Measurements from ENCODE around the gene HLA-B.

The HLA-B gene

DNA sequence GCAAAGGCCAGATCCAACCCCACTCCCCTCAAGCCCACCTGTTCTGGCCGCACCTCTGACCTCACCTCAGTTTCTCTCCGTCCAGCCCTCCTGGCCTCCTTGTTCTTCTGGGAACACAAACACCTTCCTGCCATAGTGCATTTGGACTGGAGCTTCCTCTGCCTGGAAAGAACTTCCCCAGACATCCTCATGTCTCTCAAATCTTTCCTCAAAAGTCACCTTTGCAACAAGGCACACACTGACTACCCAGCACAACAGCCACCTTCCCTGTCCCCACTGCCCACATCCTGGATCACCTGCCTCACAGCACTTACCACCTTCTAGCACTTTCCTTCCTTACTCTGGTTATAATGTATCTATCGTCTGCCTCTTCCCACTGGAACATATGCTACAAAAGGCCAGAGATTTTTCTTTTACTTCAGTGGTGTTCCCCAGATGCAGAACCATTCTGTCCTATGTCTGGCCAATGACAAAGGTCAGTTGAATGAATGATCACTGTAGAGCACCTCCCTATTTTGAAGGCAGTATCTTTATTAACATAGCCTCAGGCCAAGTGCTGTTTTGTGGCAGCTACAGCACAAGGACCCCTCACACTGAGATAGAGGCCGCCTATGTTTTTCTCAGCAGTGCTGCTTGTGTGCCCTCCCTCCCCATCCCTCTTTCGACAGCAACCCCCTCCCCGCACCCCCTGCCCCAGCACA is 4.1 kb downstream of the HLA-B start:
- DNase-seq, result no peak
- H3K4me1 ChIP-seq (ENCODE audit: low read length), result no peaks in the 10 kb centered on the region
- H3K27ac ChIP-seq (ENCODE audit: low read length), result no peak overlapping the region
- H3K4me2 ChIP-seq (ENCODE audit: low read depth, low read length), result no peak overlapping the region
- H3K79me2 ChIP-seq (ENCODE audit: low read length), result peaks cover 10% of the 10 kb centered on the region
- H3F3A ChIP-seq (ENCODE audit: insufficient read depth, low read length), result no peaks in the 10 kb centered on the region
- no peak overlapping the region for H2AFZ ChIP-seq (ENCODE audit: low read length)
- no peaks in the 10 kb centered on the region for H3K36me3 ChIP-seq (replicated peaks; ENCODE audit: insufficient read depth, low read length)
- H3K9ac ChIP-seq (ENCODE audit: low read length), result no peak overlapping the region
- H3K9me3 ChIP-seq (replicated peaks; ENCODE audit: insufficient read depth, low read length), result no peaks in the 10 kb centered on the region
- H3K9me2 ChIP-seq (replicated peaks; ENCODE audit: insufficient read depth, low read length), result no peaks in the 10 kb centered on the region
- TF ChIP-seq EZH2phosphoT487 (IDR thresholded peaks at IDR 0.05; ENCODE audit: low read length) (no peak), EZH2 (optimal IDR thresholded peaks at IDR 0.05; ENCODE audit: low read depth, low read length) (no peak)
- H4K20me1 ChIP-seq (ENCODE audit: insufficient read depth, low read length), result no peaks in the 10 kb centered on the region
- no peak overlapping the region for H3K4me3 ChIP-seq (ENCODE audit: low read length)
- no peaks in the 10 kb centered on the region for H3K27me3 ChIP-seq (replicated peaks; ENCODE audit: insufficient read depth, low read length)

DNA sequence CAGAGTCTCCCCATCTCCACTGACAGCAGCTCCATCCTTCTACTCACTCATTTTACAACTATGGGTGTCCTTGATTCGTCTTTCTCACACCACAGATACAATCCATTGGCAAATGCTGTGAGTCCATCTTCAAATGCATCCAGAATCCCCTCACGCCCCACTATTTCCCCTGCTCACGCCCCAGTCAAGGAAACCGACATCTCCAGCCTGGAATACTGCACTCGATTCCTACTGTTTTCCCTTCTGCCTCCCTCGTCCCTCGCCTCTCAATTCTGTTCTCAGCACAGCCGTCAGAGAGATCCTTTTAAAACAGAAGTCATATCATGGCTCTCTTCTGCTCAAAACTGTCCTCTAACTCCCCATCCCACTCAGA is 4.7 kb downstream of the HLA-B start:
- no peak overlapping the region for H3K4me3 ChIP-seq (ENCODE audit: low read length)
- H3K79me2 ChIP-seq (ENCODE audit: low read length), result peaks cover 10% of the 10 kb centered on the region
- no peaks in the 10 kb centered on the region for H3K4me1 ChIP-seq (ENCODE audit: low read length)
- H4K20me1 ChIP-seq (ENCODE audit: insufficient read depth, low read length), result no peaks in the 10 kb centered on the region
- H3K9ac ChIP-seq (ENCODE audit: low read length), result no peak overlapping the region
- H3K27ac ChIP-seq (ENCODE audit: low read length), result no peak overlapping the region
- H3K36me3 ChIP-seq (replicated peaks; ENCODE audit: insufficient read depth, low read length), result no peaks in the 10 kb centered on the region
- TF ChIP-seq, protein P1, sequence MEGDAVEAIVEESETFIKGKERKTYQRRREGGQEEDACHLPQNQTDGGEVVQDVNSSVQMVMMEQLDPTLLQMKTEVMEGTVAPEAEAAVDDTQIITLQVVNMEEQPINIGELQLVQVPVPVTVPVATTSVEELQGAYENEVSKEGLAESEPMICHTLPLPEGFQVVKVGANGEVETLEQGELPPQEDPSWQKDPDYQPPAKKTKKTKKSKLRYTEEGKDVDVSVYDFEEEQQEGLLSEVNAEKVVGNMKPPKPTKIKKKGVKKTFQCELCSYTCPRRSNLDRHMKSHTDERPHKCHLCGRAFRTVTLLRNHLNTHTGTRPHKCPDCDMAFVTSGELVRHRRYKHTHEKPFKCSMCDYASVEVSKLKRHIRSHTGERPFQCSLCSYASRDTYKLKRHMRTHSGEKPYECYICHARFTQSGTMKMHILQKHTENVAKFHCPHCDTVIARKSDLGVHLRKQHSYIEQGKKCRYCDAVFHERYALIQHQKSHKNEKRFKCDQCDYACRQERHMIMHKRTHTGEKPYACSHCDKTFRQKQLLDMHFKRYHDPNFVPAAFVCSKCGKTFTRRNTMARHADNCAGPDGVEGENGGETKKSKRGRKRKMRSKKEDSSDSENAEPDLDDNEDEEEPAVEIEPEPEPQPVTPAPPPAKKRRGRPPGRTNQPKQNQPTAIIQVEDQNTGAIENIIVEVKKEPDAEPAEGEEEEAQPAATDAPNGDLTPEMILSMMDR (IDR thresholded peaks at IDR 0.05; ENCODE audit: low read length), result no peak
- TF ChIP-seq EZH2 (optimal IDR thresholded peaks at IDR 0.05; ENCODE audit: low read depth, low read length) (no peak), EZH2phosphoT487 (IDR thresholded peaks at IDR 0.05; ENCODE audit: low read length) (no peak)
- no peak overlapping the region for H3K4me2 ChIP-seq (ENCODE audit: low read depth, low read length)
- H3K27me3 ChIP-seq (replicated peaks; ENCODE audit: insufficient read depth, low read length), result no peaks in the 10 kb centered on the region
- H3K9me3 ChIP-seq (replicated peaks; ENCODE audit: insufficient read depth, low read length), result no peaks in the 10 kb centered on the region
- H3F3A ChIP-seq (ENCODE audit: insufficient read depth, low read length), result no peaks in the 10 kb centered on the region
- H3K9me2 ChIP-seq (replicated peaks; ENCODE audit: insufficient read depth, low read length), result no peaks in the 10 kb centered on the region
- no peak overlapping the region for H2AFZ ChIP-seq (ENCODE audit: low read length)
- DNase-seq, result no peak

- Histone ChIP-seq H3K9me2 (replicated peaks; ENCODE audit: insufficient read depth, low read length) (no peaks in the 10 kb centered on the region), H3K4me3 (ENCODE audit: low read length) (no peak overlapping the region), H3K4me2 (ENCODE audit: low read depth, low read length) (no peak overlapping the region), H4K20me1 (ENCODE audit: insufficient read depth, low read length) (no peaks in the 10 kb centered on the region), H3K36me3 (replicated peaks; ENCODE audit: insufficient read depth, low read length) (no peaks in the 10 kb centered on the region), H3F3A (ENCODE audit: insufficient read depth, low read length) (no peaks in the 10 kb centered on the region), H3K9ac (ENCODE audit: low read length) (no peak overlapping the region), H3K27ac (ENCODE audit: low read length) (no peak overlapping the region), H3K79me2 (ENCODE audit: low read length) (peaks cover 10% of the 10 kb centered on the region; the same call in 1 of the 2 replicates), H3K9me3 (replicated peaks; ENCODE audit: insufficient read depth, low read length) (no peaks in the 10 kb centered on the region), H2AFZ (ENCODE audit: low read length) (no peak overlapping the region), H3K27me3 (replicated peaks; ENCODE audit: insufficient read depth, low read length) (no peaks in the 10 kb centered on the region), H3K4me1 (ENCODE audit: low read length) (no peaks in the 10 kb centered on the region)
- TF ChIP-seq, protein P1 (IDR thresholded peaks at IDR 0.05; ENCODE audit: low read length), result no peak
- TF ChIP-seq EZH2 (optimal IDR thresholded peaks at IDR 0.05; ENCODE audit: low read depth, low read length) (no peak), EZH2phosphoT487 (IDR thresholded peaks at IDR 0.05; ENCODE audit: low read length) (no peak)
- no peak for DNase-seq
Observed at GRCh38 chr6:31351401-31352309, 5.3 kb downstream of the HLA-B start.
